Fibroblast of villous mesenchyme (primary cell): ENCODE data around the gene KANK4. TPM values are rescaled to one million over a fixed set of nuclear protein-coding genes. Genes with fewer than 3 reads are reported as not detected.
A peak's percentile ranks its signal among the peaks of the same experiment; 100 is the strongest.

ENCODE experiments used
- DNase-seq: peaks from one replicate; pipeline ENCODE4 v3.0.0-alpha.2; 2010; ENCODE audit warnings: low read depth
- H3K4me3 ChIP-seq: 2 replicates; pipeline ENCODE4 v1.5.1; 2011; ENCODE audit warnings: low read depth, mild to moderate bottlenecking, low read length
- CTCF ChIP-seq: IDR thresholded peaks from 2 replicates; pipeline ENCODE4 v1.5.1; 2012; ENCODE audit warnings: low read depth, mild to moderate bottlenecking, low read length; ENCODE audit not compliant: insufficient read depth
- total RNA-seq: library from RNA; depleted of rRNA; stranded (reverse); fragments of >200 nt; gene quantifications from 2 replicates; pipeline ENCODE4 v1.2.3, GENCODE V29; 2012

KANK4 gene
- total RNA-seq, 1 donor: not detected

DNA sequence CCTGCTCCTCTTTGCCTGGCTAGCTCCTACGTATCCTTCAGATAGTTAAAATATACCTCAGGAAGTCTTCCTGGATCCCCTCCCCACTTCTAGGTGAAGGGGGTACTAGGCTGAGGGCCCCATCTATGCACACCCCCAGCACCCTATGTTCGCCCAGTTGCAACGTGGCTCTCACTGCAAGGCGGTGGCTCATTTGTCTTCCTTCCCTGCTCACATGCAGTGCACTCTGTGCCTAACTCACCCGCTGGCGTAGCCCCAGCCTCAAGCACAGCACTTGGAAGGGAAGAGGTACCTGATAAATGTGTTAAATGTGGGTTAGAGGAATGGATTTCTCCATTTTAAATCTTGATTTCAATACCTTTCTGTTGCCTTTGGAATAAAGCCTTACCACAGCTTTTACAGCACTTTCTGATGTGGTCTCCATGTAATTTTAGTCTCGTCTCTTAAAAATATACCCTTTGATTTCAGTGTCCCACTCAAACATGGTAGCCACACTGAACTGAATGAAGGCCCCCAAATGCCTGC lies 85.2 kb downstream of the KANK4 start:
- no peak for DNase-seq
- no peak overlapping the region for H3K4me3 ChIP-seq
- TF ChIP-seq CTCF: no peak

DNA sequence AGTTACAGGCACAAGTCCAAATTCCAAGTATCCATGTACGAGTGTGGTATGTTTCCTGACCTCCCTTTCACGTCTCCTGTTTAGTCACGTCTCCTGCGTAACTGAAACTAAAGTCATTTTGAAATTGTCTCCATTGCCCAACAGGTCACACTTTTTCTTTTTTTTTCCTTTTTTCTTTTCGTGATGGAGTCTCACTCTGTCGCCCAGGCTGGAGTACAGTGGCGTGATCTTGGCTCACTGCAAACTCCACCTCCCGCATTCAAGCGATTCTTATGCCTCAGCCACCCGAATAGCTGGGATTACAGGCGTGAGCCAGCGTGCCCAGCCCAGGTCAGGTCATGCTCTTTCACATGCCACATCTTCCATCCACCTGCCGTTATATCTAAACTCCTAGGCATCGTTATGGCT lies 86.4 kb downstream of the KANK4 start:
- DNase-seq: no peak
- TF ChIP-seq CTCF: no peak
- H3K4me3 ChIP-seq: no peak overlapping the region

GRCh38 chr1:62230718-62231117 lies 88.5 kb downstream of the KANK4 start:
- peak; percentile 8 for DNase-seq
- no peak overlapping the region for H3K4me3 ChIP-seq
- TF ChIP-seq CTCF: no peak

GRCh38 chr1:62229932-62230331 lies 89.3 kb downstream of the KANK4 start:
- H3K4me3 ChIP-seq: no peak overlapping the region
- DNase-seq: peak; percentile 4
- TF ChIP-seq CTCF: no peak

GRCh38 chr1:62229468-62229867 lies 89.8 kb downstream of the KANK4 start:
- no peak for DNase-seq
- H3K4me3 ChIP-seq: no peak overlapping the region
- no peak for TF ChIP-seq CTCF

- no peak for TF ChIP-seq CTCF
- no peak overlapping the region for H3K4me3 ChIP-seq
- DNase-seq: no peak
Observed at GRCh38 chr1:62228883-62229187, 90.4 kb downstream of the KANK4 start.

GRCh38 chr1:62228136-62228882 lies 90.9 kb downstream of the KANK4 start:
- H3K4me3 ChIP-seq: no peak overlapping the region
- no peak for DNase-seq
- TF ChIP-seq CTCF: no peak
